Right renal cortex interstitium (tissue), 3 donors: Measurements from ENCODE around the gene IP6K1. TPM values are rescaled to one million over a fixed set of nuclear protein-coding genes. Genes with fewer than 3 reads are reported as not detected.
A peak's percentile ranks its signal among the peaks of the same experiment; 100 is the strongest.

Experiments used
- DNase-seq, 3 donors: peaks; one replicate each; pipeline ENCODE4 v3.0.0-alpha.2; 2013; ENCODE audit warnings: low read depth in 3 of 3, low spot score in 2 of 3
- polyA plus RNA-seq, 3 donors: library from polyadenylated mRNA; unstranded; fragments of 120-200 nt; gene quantifications; one replicate each; pipeline ENCODE4 v1.2.1, GENCODE V29; 2013; ENCODE audit not compliant: insufficient read length in 3 of 3

Gene IP6K1
- polyA plus RNA-seq, 3 donors: 52.5 to 60.9 (median 55.7) TPM

DNA sequence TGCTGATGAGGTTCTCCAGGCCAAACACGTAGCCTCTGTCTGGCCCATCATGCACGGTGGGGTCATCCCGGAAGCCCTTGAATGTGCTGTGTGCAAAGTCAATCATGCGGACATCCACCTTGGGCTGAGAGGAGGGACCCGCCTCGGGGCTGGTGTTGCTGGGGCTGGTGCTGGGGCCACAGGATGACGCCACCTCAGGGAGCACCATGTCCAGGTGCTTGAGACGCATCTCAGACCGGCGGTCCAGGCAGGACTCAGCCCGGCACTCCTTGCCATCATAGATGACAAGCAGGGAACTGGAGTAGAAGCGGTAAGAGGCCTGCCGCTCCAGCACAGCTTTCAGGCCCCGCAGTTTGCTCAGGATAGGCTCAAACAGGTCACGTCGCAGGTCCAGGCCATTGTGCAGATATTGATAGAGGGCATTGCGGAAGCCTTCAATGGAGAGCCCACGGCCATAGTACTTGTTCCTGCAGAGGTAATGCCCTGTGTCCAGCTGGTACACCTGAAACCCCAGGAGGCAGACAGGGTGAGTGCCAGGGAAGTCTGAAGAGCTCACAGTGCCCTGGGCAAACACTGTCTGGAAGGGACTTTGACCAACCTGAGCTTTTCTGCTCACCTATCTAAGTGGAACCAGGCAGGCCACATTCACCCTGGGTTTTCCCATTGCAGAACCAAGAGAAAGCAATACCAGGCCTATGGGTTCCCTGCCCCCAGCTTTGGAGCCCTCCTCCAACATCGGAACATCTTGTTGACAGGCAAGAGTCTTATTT is 59.0 kb downstream of the IP6K1 start:
- DNase-seq: no peak

DNA sequence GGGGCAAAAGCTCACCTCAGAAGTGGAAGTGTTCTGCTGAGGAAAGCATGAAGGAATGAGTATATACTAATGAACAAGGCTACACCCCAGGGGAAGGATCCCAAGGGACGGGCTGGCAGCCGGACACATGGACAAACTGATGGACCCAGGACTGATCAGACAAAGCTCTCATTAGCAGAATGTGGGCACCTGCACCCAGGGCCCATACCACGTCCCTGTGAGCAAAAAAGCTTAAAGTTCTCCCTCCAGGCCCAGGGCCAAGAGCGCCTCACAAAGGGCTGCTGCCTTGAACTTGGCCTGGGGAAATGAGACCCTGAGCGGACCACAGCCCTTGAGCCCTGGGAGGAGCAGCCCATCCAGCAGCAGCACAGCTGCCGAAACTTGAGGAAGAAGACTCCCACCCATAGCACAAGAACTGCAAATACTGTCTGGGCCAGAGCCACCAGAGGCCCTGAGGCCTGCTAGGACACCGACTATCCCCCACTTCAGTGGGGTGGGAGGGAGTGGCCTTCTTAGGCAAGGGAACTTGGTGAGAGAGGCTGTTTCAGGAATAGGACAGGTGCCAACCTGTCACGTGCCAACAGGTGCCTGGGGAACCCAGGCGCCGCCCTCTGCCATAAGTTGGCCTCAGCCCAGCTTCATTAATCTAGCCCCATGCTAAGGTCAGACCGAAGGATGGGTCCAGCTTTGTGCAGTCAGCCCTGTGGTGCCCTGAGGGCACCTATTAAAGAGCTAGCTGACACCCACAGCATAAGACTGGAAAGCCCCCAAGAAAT is 60.2 kb downstream of the IP6K1 start:
- no peak for DNase-seq

DNA sequence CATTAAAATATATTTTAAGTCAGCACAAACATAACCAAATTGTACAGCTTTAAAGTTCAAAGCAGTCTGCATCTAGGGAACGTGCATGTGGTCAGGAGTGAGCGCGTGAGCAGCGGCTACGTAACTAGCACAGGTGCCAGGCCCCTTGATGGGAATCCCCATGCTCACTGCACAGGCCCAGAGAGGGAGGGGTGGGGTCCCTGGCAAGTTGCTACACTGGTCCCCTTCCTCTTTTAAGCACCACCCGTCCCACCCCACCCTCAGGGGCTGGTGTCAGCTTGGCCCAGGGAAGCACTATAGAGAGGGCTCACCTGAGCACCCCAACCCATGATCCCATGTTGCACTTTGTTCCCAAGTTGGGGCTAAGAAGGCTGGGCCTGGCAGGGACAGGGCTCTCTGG is 61.8 kb downstream of the IP6K1 start:
- no peak for DNase-seq

DNA sequence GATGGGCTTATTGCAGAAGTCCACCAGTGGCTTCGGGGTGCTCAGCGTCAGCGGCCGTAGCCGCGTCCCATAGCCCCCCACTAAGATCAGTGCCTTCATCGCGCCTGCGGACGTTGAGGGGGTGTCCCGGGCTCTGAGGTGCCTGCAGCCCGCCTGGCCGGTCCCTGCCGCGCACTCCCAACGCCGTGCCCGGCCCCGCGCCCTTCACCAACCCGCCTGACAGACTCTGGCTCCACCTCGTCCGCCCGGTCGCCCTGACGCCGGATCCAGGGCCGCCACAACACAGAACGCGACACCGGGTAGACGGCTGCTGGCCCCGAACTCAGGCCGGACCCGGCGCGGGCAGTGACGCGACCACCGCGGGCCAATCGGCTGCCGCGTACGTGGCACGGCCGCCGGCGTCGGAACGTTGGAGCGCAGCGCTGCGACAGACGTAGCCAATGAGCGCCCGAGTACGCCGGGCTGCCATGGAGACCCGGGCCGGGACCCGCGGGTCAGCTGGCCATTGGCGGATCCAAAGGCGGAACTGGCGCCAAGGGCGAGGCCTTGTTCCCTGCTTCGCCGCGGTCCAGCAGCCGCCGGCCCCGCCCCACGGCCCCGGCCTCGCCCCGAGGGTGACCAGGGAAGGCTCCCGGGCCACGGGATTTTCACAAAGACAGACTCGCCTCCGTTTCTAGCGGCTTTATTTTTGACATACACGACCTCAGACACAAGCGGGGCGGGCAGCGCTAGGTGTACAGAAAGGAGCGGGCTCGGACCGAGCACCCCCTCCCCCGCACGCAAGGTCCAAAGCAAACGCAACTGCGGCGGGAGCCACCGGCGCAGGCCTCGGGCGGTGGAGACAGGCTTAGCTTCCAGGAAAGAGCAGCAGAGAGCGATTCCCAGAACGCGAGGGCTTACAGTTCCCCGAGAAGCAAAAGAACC is 62.5 kb downstream of the IP6K1 start, which contains the start of gene GMPPB:
TSS of gene GMPPB (minus strand) at position 324 of the 924 bp plus-strand sequence. CDS start at position 99, 225 bp downstream.
- peak; percentile 76 to 94 (median 86) for DNase-seq

DNA sequence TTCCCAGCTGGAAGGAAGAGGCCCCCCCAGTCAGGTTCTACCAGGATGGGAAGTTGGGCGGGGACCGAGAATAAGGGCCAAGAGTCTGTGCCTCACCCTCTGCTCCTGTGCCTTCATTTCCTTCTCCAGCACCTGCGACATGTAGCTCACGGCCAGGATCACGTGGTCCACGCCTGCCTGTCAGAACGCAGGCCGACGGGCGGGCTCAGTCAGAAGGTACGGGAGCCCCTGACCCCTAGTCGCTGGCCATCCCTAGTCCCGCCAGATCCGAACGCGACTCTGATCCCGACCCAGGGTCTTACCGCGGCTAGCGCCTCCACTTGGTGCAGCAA is 63.1 kb downstream of the IP6K1 start:
- peak in 1 of 3 donors; percentile 19 for DNase-seq

DNA sequence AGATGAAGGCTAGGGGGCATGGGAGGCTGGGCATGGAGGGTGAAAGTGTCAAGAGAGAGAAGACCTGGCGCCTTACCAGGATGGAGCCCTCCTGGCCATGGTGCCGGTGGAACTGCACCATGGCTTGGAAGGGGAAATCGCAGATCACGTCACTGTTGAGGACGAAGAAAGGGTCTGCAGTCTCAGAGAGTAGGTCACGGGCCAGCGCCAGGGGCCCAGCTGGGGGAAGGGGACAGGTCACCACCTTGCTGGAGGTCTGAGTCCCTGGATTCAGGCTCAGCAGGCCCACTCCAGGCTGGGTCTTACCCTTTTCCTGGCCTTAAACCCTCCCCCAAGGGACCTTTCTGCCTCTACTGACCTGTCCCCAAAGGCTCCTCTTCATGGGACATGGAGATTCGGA is 63.4 kb downstream of the IP6K1 start:
- DNase-seq: no peak

DNA sequence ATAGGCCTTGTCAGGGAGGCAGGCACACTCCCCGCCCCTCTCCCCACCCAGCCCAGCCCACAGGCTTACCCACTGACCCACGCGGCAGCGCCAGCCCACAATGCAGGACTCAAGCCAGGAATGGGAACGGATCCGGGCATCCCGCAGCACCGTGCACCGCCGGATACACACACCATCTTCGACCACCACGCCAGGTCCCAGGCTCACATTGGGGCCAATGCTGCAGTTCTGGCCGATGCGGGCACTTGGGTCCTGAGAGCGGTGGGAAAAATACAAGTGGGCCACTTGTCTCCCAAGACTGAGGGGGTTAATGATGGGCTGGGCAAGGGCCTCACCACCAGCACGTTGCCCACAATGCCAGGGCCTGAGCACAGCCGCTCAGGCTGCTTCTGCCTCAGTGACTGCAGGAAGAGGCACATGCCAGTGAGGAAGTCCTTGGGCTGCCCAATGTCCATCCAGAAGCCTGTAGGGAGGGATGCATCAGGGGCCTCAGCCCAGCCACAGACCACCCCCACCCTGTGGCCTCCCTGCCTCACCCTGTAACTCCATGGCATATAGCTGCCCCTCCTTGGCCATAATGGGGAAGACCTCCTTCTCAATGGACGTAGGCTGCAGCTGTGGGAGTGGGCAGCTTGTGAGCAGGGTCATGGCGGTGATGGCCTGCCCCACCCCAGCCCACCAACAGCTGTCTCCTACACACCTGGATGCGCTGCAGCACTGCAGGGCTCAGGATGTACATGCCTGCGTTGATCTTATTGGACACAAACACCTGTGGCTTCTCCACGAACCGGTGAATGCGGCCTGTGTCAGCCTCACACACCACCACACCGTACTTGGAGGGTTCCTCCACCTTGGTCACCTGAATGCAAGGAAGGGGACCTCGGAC is 64.2 kb downstream of the IP6K1 start:
- no peak for DNase-seq

DNA sequence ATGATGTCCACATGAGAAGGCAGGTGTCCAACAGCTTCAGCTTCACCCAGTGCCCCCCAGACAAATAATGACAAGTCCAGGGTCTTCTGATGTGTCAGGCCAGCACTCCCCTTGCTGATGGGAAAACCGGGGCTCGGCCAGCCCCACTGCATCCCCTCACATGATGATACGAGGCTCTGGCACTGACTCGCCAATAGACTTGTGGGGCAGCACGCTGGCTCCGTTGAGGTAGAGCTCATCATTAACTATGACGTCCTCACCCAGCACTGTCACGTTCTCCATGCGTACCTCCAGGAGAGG is 64.8 kb downstream of the IP6K1 start:
- DNase-seq: no peak

DNA sequence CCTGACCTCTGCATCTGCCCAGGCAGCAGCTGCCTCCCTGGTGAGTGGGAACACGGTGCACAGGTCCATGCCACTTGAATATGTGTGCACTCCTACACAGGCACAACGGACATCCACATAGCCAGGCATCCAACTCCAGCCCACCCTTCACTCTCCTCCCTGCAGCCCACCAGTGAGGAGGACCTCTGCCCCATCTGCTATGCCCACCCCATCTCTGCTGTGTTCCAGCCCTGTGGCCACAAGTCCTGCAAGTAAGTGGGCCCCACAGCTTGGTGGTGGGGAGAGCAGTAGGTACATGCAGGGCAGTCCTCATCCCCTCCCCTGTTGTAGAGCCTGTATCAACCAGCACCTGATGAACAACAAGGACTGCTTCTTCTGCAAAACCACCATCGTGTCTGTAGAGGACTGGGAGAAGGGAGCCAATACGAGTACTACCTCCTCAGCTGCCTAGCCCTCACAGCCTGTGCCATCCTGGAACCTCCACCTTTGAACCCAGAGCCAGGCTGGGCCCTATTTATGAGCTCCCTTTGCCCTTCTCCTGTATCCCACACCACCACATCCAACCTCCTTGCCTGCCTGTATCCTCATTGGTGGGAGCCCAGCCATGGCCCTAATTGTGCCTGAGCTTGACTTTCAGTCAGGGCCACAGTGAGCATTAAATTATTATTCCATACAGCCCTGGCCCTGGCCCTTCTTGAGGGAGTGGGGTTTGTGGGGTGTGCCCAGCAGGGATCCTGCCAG is 65.3 kb downstream of the IP6K1 start:
- no peak for DNase-seq

DNA sequence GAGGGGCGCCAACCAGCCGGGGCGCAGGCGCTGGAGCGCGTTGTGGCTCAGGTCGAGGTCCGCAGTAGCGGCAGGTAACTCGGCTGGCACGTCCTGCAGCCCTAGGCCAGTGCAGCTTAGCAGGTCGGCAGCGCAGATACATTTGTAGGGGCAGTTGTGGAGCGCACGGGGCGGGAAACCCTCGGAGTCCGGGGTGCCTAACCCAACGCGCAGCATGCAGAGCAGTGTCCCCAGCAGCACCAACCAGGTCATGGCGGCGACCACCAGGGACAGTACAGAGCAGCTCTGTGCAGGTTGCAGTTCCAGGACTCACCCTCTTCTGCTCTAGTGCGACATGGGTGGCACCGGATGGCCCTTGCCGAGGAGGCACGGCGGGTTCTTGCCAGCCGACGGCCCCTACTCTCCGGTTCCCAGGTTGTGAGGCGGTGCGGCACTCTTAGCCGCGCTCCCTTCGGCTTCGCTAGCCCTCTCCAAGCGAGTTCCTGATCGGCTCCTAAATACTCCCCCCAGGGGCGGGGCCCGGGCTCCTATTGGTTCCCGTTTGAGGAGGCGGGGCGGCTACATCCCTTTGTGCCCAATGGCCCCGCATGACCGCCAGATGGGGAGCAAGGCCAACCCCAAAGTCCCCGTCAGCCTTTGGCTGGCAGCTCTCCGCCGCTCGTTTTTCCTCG is 67.0 kb downstream of the IP6K1 start, which contains the start of gene AMIGO3:
TSS of gene AMIGO3 (minus strand) at position 471 of the 671 bp plus-strand sequence. CDS start at position 252, 219 bp downstream.
- DNase-seq: peak; percentile 65 to 88 (median 84)

DNA sequence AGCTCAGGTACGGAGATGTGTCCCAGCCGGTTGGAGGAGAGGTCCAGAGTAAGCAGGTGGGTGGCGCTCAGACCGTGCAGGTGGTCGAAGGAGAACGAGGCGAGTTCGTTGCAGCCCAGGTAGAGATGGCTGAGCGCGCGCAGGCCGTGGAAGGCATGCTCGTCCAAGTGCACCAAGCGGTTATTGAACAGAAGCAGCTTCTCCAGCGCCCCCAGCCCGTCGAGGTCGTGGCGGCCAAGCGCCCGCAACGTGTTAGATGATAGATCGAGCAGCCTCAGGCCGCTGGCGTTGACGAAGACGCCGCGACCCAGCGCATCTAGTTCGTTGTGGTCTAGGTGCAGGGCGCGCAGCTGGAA is 67.5 kb downstream of the IP6K1 start:
- no peak for DNase-seq

DNA sequence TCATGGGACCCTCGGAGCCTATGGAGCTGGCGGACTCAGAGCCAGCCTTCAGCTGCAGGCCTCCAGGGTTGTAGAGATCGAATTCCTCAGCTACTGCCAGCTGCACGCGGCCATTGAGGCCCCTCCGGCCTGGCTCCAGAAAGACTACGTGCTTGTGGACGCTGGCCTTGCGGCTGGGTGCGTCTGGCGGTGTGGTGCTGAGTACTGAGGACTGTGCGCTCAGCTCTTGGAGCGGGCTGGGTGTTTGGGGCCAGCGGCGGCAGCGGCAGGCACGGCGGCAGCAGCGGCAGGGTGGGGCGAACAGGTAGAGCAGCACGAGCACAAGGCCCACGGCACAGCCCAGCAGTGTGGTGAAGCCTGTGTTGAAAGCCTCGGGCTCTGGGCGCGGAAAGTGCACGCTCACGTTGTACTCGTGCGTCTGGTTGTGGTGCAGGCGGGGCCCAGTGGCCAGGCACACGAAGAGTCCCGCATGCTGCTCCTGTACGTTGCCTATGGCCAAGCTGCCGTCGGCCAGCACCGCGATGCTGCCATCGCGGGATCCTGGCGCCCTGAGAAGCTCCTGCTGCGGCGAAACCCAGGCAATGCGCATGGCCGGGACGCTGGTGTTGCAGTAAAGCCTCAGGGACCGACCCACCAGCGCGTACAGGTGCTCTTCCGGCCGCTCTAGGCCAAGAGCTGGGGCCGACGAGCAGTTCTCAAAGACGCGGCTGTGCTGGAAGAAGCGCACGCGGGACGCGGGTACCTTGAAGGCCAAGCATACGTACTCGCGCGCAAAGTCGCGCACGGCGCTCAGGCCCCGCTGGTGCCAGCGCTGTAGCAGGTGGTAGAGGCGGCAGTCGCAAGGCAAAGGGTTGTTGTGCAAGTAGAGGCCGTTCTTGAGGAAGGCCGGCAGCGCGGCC is 68.1 kb downstream of the IP6K1 start:
- DNase-seq: peak in 1 of 3 donors; percentile 4

DNA sequence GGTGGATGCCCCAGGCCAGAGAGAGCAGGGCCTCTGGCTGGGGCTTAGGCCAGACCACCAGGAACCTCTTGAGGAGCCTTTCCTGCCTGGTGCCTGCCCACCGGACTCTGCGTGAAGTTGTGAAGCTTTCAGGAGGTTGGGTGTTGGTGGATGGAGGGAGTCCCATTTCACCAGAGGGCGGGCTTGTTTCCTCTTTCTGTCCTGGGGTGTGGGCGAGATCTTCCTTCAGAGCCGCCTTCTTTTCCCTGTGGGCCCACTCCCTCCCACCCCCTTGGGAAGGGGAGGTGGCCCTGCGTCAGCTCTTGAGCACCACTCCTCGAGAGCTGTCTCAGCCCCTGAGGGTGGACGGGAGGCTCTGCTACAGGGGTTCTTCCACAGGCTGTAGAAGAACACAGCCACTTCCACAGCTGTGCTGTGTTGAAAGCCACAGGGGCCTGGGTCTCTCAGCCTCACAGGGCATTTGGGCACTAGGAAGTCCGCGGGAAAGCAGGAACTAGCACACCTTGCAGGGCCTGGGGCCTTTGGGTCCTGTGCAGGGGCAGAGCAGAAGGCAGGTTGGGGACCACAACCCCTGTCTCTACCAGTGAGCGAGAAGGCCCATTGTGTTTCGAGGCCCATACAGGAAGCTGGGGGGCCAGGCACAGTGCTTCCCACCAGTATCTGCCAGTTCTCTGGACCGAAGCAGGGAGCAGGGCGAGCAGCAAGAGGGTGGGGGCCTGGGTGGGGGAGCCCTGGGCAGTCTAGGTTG is 69.0 kb downstream of the IP6K1 start:
- DNase-seq: no peak

DNA sequence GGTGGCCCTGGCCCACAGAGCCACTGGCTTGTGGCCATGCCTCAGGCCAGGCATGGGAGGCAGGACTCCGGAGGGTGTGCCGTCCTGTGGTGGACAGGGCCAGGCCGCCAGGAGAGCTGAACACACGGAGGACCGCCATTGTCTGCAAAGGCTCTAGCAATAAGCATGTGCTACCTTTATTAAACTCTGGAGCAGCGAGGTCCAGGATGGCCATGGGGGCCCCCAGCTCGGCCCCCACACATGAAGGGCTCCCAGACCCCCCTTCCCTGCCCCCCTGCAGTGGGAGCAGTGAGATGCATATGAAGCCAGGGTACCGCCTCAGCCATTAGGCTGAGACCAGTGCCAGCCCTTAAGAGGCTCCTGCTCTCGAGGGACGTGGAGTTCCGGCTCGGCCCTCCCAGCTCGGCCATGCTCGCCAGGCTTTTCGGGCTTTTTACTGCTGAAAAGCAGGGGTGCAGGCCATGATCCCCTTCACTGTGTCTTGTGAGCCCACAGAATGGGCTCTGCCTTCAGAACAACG is 69.6 kb downstream of the IP6K1 start:
- no peak for DNase-seq

DNA sequence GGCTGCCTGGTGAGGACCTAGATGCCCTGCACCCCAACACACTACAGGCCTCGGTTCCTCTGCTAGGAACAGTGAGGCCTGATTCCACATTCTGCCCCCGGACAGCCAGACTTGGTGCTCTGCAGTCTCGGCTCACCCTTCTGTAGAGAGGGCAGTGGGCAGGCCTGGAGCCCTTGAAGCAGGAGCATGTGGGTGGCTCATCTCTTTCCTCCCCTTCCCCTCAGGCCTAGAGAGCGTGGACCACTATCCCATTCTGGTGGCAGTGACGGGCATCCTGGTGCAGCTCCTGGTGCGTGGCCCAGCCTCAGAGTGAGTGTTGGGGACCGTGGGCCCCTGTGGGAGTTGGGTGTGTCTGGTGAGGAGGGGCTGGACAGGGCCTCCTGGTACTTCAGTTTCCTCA is 70.2 kb downstream of the IP6K1 start:
- DNase-seq: no peak

DNA sequence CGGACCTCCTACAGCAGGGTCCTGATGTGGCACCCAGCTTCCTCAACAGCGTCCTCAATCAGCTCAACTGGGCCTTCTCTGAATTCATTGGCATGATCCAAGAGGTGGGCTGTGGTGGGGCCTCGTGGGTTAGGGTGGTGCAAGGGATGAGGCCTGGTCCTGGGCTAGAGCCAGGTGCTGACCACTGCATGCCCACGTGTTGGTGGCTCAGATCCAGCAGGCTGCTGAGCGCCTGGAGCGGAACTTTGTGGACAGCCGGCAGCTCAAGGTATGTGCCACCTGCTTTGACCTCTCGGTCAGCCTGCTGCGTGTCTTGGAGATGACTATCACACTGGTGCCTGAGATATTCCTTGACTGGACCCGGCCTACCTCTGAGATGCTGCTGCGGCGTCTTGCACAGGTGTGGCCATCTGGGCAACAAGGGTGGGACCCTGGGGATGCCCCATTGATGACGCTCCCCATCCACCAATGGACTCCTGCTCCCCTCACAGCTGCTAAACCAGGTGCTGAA is 70.7 kb downstream of the IP6K1 start:
- no peak for DNase-seq
